Kidney capillary endothelial cell (primary cell): Measurements from ENCODE around the gene ADAMTSL3.
A peak's percentile ranks its signal among the peaks of the same experiment; 100 is the strongest.
"Not testable (repeated sequence)": the region's sequence is repeated elsewhere in the genome, so short reads cannot be mapped to it uniquely, and the experiment has no call there.

Experiments used
- DNase-seq: peaks from one replicate; pipeline ENCODE4 v3.0.0-alpha.2; 2018; ENCODE audit warnings: low spot score

ADAMTSL3 gene

DNA sequence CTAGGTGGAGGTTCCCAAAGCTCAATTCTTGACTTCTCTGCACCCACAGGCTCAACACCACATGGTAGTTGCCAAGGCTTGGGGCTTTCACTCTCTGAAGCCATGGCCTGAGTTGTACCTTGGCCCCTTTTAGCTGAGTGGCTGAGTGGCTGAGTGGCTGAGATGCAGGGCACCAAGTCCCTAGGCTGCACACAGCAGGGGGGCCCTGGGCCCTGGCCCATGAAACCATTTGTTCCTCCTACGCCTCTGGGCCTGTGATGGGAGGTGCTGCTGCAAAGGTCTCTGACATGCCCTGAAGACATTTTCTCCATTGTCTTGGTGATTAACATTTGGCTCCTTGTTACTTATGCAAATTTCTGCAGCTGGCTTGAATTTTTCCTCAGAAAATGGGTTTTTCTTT, 103.4 kb downstream of the ADAMTSL3 start:
- DNase-seq, result not testable (repeated sequence)

DNA sequence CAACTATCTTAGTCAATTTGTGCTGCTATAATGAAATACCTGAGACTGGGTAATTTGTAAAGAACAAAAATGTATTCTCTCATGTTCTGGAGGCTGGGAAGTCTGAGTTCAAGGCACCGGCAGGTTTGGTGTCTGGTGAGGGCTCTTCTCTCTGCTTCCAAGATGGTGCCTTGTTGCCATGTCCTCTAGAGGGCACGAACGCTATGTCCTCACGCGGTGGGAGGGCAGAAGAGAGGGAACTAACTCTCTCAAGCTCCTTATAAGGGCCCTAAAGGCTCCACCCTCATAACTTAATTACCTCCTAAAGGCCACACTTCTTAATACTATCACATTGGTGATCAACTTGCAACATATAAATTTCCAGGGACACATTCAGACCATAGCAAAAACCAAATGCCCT, 108.4 kb downstream of the ADAMTSL3 start:
- no peak for DNase-seq

DNA sequence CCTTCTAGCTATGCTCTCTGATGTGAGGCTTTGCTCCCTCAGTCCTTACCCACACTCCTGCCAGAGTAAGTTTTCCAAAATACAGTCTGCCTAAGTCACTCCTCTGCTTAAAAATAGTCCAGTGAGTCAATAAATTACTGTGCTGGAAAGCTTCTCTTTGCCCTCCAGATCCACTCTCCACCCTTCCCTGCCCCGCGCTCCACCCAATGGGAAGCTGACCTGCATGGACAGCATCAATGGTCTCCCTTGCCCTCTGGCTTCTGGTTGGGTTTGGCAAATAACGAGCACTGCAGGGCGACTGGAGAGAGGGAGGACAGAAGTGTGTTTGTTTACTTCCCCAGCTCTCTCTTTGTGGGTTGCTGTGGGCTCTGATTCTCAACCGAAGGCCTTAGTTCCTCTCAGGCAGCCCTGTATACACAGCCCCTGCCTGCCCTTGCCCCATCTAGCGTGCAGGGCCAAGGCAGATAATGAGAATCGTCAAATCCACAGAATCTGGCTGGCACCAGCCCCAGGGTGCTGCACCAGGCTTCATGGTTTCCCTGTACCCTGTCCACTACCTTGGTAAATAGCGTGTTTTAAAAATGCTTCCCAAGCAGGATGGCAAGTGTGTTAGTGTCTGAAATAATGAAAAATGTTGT, 110.4 kb downstream of the ADAMTSL3 start:
- DNase-seq, result no peak

- DNase-seq, result no peak
Observed at GRCh38 chr15:83766339-83766738, 112.4 kb downstream of the ADAMTSL3 start.

DNA sequence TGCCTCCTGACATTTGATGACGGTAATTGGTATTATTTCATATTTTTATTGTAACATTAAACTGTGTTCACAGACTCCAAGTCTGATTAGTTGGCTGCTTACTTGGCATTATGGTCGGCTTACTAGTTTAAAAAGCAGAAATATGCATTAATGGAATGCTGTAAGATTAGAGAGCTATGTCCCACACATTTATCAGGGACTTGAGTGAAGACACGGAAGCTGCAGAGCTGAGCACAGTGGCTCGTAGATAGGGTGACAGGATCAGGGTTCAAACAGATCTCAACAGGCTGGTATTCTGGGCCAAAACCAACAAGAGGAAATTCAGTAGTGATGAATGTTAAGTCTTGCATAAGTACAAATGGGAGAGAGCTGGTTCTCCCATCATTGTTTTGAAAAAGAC, 113.8 kb downstream of the ADAMTSL3 start:
- DNase-seq, result no peak

GRCh38 chr15:83769411-83769999, 115.6 kb downstream of the ADAMTSL3 start:
- no peak for DNase-seq

GRCh38 chr15:83775738-83776137, 121.8 kb downstream of the ADAMTSL3 start:
- DNase-seq, result no peak

DNA sequence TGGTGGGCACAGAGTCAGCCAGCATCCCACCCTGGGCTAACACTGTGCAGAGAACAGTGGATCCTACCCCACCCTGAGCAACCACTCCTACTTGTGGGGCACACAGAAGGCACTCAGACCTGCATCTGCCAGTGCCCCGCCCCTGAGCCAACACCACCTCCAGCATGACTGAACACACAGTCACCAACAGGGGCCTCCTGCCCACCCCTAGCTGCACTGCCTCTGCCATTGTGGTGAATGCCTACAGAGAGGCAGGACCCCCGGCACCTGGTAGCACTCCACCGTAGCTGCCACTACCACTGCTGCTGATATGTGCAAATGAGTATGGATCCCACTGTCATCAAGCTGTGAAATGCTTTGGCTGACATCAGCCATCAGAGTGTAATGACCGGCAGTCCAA, 123.1 kb downstream of the ADAMTSL3 start:
- DNase-seq, result no peak

- no peak for DNase-seq
Observed at GRCh38 chr15:83783227-83783626, 129.3 kb downstream of the ADAMTSL3 start.

- no peak for DNase-seq
Observed at GRCh38 chr15:83784975-83785374, 131.1 kb downstream of the ADAMTSL3 start.

DNA sequence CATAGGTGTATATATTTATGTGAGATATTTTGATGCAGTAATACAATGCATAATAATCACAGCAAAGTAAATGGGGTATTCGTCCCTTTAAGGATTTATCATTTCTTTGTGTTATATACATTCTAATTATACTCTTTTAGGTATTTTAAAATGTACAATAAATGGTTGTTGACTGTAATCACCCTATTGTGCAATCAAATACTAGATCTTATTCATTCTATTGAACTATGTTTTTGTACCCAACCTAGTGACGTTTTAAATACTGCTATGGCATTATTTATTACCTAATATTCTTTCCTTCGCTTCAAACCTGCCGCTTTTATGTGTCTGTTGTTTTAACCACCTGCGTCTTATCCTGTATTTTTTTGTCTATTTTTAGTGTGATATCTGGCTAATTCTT, 132.4 kb downstream of the ADAMTSL3 start:
- no peak for DNase-seq

GRCh38 chr15:83793069-83793468, 139.1 kb downstream of the ADAMTSL3 start:
- no peak for DNase-seq

- no peak for DNase-seq
Observed at GRCh38 chr15:83794209-83794608, 140.3 kb downstream of the ADAMTSL3 start.

GRCh38 chr15:83809345-83809744, 155.4 kb downstream of the ADAMTSL3 start:
- DNase-seq, result no peak

DNA sequence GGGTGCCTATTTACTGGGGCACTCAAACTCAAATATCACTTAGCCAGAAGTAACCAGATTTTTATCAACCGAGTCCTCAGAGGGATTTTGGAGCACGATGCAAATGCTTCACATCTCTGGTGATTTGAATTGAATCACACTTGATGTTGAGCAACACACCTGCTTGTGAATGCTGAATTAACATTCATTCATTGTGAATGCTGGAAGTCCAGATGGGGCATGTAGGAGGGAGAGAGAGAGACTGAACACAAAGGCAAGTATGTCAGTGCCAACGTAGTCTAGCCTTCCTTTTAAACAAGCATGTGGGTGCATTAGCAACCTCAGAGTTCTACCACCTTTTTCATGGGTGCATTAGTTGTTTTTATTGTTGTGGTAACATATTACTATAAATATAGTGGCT, 156.2 kb downstream of the ADAMTSL3 start:
- no peak for DNase-seq

- DNase-seq, result no peak
Observed at GRCh38 chr15:83813682-83814081, 159.8 kb downstream of the ADAMTSL3 start.

DNA sequence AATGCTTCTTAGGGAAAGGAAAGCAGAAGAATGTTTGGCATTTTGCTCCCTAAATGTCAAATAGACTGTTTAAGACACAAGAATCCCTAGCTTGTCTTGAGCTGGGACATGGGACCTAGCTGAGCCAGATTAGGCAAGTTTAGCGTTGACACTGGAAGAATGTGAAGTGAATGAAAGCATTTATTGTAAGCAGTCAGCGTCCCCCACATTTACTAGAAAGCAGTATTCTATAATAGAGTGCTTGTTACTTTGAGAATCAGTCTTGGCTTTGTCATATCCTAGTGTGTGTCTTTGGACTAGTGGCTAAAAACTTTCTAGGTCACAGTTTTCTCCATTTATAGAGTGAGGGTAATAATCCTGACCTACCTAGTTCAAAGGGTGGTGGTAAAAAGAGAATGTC, 161.6 kb downstream of the ADAMTSL3 start:
- DNase-seq, result no peak

DNA sequence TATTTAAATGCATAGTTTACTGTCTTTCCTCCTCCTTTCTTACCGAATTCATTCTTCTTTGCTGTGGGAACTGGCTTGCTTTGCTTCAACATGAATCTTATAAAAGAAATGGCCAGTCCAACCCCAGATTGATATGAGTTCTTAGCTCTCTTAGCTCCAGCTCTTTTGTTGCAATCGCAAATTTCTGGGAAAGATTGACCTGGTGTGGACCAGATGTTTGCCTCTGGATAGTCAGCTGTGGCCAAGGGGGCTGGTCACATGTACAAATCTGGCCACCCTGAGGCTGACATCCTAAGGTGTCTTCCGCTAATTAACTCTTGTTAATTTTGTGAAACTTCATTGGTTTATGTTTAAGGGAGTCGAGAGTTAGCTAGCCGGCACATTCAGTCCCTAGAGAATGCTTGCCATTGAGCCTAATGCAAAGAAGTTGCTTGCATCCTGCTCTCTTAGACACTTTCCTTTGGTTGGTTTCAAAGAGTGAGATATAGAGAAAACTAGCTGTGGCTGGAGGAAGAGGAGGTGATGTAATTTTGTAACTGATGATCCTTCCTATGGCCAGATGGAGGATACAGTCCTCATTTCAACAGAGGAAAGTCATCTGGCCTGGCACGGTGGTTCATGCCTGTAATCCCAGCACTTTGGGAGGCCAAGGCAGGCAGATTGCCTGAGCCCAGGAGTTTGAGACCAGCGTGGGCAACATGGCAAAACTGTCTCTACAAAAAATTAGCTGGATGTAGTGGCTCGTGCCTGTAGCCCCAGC, 162.4 kb downstream of the ADAMTSL3 start:
- DNase-seq, result no peak

DNA sequence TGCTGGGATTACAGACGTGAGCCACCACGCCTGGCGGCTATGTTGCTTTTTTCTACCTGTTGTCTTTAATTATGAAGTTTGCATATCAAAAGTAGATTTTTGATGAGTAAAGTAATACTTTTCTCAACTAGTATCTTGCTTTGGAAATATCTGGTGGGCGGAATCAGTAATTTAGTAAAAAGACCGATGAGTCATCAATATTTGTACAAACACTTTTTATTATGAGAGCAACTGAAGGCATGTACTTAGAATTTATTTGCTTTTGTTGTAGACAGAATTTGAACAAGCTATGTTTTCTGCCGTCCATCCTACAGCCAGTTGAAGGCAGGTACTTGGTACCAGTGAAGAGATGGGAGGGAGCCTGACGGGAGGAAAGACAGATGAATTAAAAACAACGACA, 164.7 kb downstream of the ADAMTSL3 start:
- DNase-seq, result no peak

- DNase-seq, result no peak
Observed at GRCh38 chr15:83830381-83830780, 176.5 kb downstream of the ADAMTSL3 start.

- no peak for DNase-seq
Observed at GRCh38 chr15:83833569-83833968, 179.6 kb downstream of the ADAMTSL3 start.

DNA sequence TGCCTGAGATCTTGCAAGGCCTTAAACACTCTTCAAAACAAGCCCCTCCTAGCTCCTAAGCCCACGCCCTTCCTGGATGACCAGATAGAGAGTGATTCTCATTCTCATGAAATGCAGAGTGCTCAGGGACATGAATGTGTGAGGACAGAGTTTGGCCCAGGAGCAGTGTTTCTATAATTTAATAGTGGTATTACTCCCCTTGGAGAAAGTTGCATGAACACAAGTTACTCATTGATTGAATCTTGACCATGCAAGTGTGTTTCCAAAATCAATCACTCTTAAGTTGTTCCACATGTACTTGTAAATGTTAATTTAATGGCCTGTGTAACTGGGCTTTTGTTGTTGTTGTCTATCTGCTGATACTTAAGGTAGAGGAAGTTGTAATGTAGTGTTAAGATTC, 181.6 kb downstream of the ADAMTSL3 start:
- no peak for DNase-seq

DNA sequence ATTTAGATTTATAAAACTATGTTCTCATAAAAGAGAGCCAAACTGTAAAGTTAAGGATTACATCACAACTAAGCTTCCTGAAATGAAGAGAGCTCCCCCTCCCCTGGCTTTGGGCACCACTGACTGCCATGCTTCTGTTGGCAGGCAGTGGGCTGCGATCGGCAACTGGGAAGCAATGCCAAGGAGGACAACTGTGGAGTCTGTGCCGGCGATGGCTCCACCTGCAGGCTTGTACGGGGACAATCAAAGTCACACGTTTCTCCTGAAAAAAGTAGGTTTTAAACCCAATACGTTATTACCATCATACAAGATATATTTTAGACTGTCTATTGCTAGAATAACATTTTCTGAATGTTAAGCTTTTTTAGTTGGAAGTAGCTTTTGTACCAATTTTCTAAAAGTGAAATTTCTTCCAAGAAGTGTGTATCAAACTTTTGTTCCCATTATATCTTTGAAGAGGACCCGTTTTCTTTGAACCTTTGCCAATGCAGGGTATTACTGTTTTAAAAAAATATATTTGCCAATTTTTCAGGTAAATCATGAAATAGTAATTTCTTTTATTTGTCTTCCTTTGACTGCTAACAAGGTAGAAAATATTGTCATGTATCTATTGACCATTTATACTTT, 184.1 kb downstream of the ADAMTSL3 start:
- DNase-seq, result peak; percentile 21
